Smooth muscle cell (in vitro differentiated cells): ENCODE data around the gene TSPAN32. TPM values are rescaled to one million over a fixed set of nuclear protein-coding genes. Genes with fewer than 3 reads are reported as not detected.

Source experiments
- DNase-seq: peaks from one replicate; lab custom pipeline; 2025; ENCODE audit not compliant: unreplicated experiment; lab: John Stamatoyannopoulos, UW
- H2AFZ ChIP-seq: fragments of 200-600 bp; sonication (generic); 2 replicates; pipeline ENCODE4 v1.6.0; 2016; ENCODE audit warnings: antibody characterized with exemption, low read depth, mild to moderate bottlenecking
- H3F3A ChIP-seq: fragments of 200-600 bp; sonication (generic); 2 replicates; pipeline ENCODE4 v1.6.0; 2017; ENCODE audit warnings: antibody characterized with exemption, low read depth
- H3K27ac ChIP-seq: fragments of 200-600 bp; sonication (generic); 2 replicates; pipeline ENCODE4 v1.5.1; 2016; ENCODE audit warnings: low read depth, mild to moderate bottlenecking
- H3K27me3 ChIP-seq: fragments of 200-600 bp; sonication (generic); 2 replicates; pipeline ENCODE4 v1.6.1; 2016; ENCODE audit warnings: low read depth, mild to moderate bottlenecking
- H3K36me3 ChIP-seq: fragments of 200-600 bp; sonication (generic); 2 replicates; pipeline ENCODE4 v1.5.1; 2016; ENCODE audit warnings: low read depth
- H3K4me1 ChIP-seq: fragments of 200-600 bp; sonication (generic); 2 replicates; pipeline ENCODE4 v1.5.1; 2016; ENCODE audit warnings: low read depth
- H3K4me2 ChIP-seq: fragments of 200-600 bp; sonication (generic); 2 replicates; pipeline ENCODE4 v1.6.0; 2016; ENCODE audit warnings: mild to moderate bottlenecking
- H3K4me3 ChIP-seq: fragments of 200-600 bp; sonication (generic); 2 replicates; pipeline ENCODE4 v1.5.1; 2016; ENCODE audit warnings: mild to moderate bottlenecking
- H3K79me2 ChIP-seq: fragments of 200-600 bp; sonication (generic); 2 replicates; pipeline ENCODE4 v1.6.0; 2016; ENCODE audit warnings: low read depth, mild to moderate bottlenecking
- H3K9ac ChIP-seq: fragments of 200-600 bp; sonication (generic); 2 replicates; pipeline ENCODE4 v1.6.0; 2016; ENCODE audit warnings: low read depth
- H3K9me3 ChIP-seq: fragments of 200-600 bp; sonication (generic); replicated peaks from 2 replicates; pipeline ENCODE4 v1.5.1; 2016; ENCODE audit warnings: low read depth
- H4K20me1 ChIP-seq: fragments of 200-600 bp; sonication (generic); 2 replicates; pipeline ENCODE4 v1.6.0; 2016; ENCODE audit warnings: low read depth
- CTCF ChIP-seq: fragments of 200-600 bp; sonication (generic); IDR thresholded peaks from 2 replicates; pipeline ENCODE4 v1.5.1; 2017; ENCODE audit warnings: borderline replicate concordance, mild to moderate bottlenecking, antibody characterized with exemption; ENCODE audit not compliant: insufficient read depth, poor library complexity, severe bottlenecking
- WGBS: methylation state at CpG from one replicate; pipeline ENCODE4 v1.1.7; 2016; ENCODE audit warnings: low lambda C conversion rate; 5-methylcytosine and 5-hydroxymethylcytosine counted together
- polyA plus RNA-seq: library from polyadenylated mRNA; unstranded; fragments of >200 nt; fragmentation: Nextera tagmentation; extraction: Ambion mirVana; gene quantifications from 2 replicates; pipeline ENCODE4 v1.2.1, GENCODE V29; 2016
- total RNA-seq: library from RNA; depleted of rRNA; stranded (reverse); fragments of >200 nt; gene quantifications from 2 replicates; pipeline ENCODE4 v1.2.3, GENCODE V29; 2014

TSPAN32 gene
- total and polyA plus RNA-seq, 2 experiments from 2014 or later = not detected

GRCh38 chr11:2262301-2263070 is 39.3 kb upstream of the TSPAN32 start:
- no peaks in the 10 kb centered on the region for H3F3A ChIP-seq
- no peak overlapping the region for H2AFZ ChIP-seq
- H4K20me1 ChIP-seq = no peaks in the 10 kb centered on the region
- TF ChIP-seq CTCF = no peak
- no peaks in the 10 kb centered on the region for H3K36me3 ChIP-seq
- no peak overlapping the region for H3K4me3 ChIP-seq
- no peak for DNase-seq
- 89% methylated on average over 18 of the region's 18 CpGs for WGBS
- no peaks in the 10 kb centered on the region for H3K79me2 ChIP-seq
- H3K9ac ChIP-seq = no peak overlapping the region
- no peaks in the 10 kb centered on the region for H3K9me3 ChIP-seq
- no peaks in the 10 kb centered on the region for H3K4me1 ChIP-seq
- H3K27me3 ChIP-seq = peaks cover 18% of the 10 kb centered on the region
- no peak overlapping the region for H3K4me2 ChIP-seq
- H3K27ac ChIP-seq = no peak overlapping the region

GRCh38 chr11:2263071-2263565 is 38.7 kb upstream of the TSPAN32 start:
- H4K20me1 ChIP-seq = no peaks in the 10 kb centered on the region
- no peak overlapping the region for H3K9ac ChIP-seq
- 81% methylated on average over 10 of the region's 10 CpGs for WGBS
- H3F3A ChIP-seq = no peaks in the 10 kb centered on the region
- TF ChIP-seq CTCF = no peak
- H3K36me3 ChIP-seq = no peaks in the 10 kb centered on the region
- no peak overlapping the region for H3K4me2 ChIP-seq
- DNase-seq = no peak
- no peaks in the 10 kb centered on the region for H3K4me1 ChIP-seq
- H2AFZ ChIP-seq = no peak overlapping the region
- H3K27me3 ChIP-seq = peaks cover 23% of the 10 kb centered on the region
- no peaks in the 10 kb centered on the region for H3K9me3 ChIP-seq
- H3K27ac ChIP-seq = no peak overlapping the region
- H3K79me2 ChIP-seq = no peaks in the 10 kb centered on the region
- no peak overlapping the region for H3K4me3 ChIP-seq

- DNase-seq = no peak
- H4K20me1 ChIP-seq = no peaks in the 10 kb centered on the region
- H3K9me3 ChIP-seq = no peaks in the 10 kb centered on the region
- TF ChIP-seq CTCF = no peak
- no peak overlapping the region for H3K4me2 ChIP-seq
- no peaks in the 10 kb centered on the region for H3K79me2 ChIP-seq
- no peak overlapping the region for H2AFZ ChIP-seq
- H3K9ac ChIP-seq = no peak overlapping the region
- H3K36me3 ChIP-seq = no peaks in the 10 kb centered on the region
- H3K4me1 ChIP-seq = no peaks in the 10 kb centered on the region
- H3K4me3 ChIP-seq = no peak overlapping the region
- H3K27ac ChIP-seq = no peak overlapping the region
- H3K27me3 ChIP-seq = peaks cover 28% of the 10 kb centered on the region
- WGBS = 90% methylated on average over 13 of the region's 13 CpGs
- no peaks in the 10 kb centered on the region for H3F3A ChIP-seq
Measured at GRCh38 chr11:2263724-2264360, 38.0 kb upstream of the TSPAN32 start.
